Activated naive CD4-positive, alpha-beta T cell treated with anti-CD3 and anti-CD28 coated beads, Interleukin-2, amount 50 U/mL, for 24 hours (primary cell): ENCODE results near the gene B4GALT3.

Experiments
- H3K27ac Mint-ChIP-seq: one replicate; pipeline ENCODE4 v1.8.0; 2021; ENCODE audit warnings: mild to moderate bottlenecking, mixed read lengths
- H3K27me3 Mint-ChIP-seq: one replicate; pipeline ENCODE4 v1.8.0; 2021; ENCODE audit warnings: mixed read lengths
- H3K36me3 Mint-ChIP-seq: one replicate; pipeline ENCODE4 v1.8.0; 2021; ENCODE audit warnings: mixed read lengths
- H3K4me1 Mint-ChIP-seq: one replicate; pipeline ENCODE4 v1.8.0; 2021; ENCODE audit warnings: mixed read lengths
- H3K4me3 Mint-ChIP-seq: one replicate; pipeline ENCODE4 v1.8.0; 2021; ENCODE audit warnings: mild to moderate bottlenecking, mixed read lengths
- H3K9me3 Mint-ChIP-seq: one replicate; pipeline ENCODE4 v1.8.0; 2021; ENCODE audit warnings: mixed read lengths

The B4GALT3 gene

DNA sequence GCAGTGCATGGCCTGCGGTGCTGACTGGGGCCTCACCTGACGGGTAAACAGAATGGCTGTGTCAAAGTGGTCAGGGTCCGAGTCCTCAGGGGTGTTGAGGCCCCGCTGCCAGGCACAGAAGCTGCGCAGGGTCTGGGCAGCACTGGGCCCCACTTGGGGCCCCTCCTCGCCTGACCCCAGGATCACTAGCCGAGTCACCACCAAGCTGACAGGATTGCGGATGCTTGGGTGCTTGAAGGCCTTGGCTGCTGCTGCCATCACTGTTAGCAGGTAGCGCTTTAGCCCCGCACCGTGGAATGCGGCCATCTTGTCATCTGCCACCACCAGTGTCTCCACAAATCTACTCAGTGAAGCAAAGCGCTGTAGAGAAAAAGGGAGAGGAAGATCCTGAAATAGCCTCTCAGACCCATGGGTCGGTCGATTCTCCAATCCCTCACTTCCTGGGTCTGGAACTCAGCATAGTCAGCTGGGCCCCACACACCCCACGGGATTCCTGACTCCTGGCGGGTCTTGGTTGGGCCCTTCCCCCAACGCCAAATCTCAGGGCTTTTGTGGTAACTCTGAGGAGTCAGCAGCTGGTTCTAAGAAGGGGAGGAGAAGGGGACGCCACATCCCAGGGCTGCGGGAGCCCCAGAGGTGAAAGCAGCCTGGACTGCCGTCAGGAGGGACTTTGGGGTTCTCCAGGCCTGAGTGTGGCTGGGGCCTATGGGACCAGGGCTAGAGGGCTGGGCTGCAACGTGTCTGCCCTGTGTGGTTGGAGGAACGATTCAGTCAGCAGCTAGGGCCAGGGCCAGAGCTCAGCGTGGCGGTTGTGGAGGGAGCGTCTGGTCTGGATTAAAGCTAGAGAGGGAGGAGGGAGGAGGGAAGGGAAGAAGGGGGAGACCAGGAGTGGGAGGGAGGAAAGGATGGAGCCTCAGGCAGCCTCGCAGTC lies 19.5 kb upstream of the B4GALT3 start:
- Mint-ChIP-seq H3K36me3 (no peaks in the 10 kb centered on the region), H3K4me3 (no peak overlapping the region), H3K4me1 (peaks cover 60% of the 10 kb centered on the region), H3K27me3 (no peaks in the 10 kb centered on the region), H3K9me3 (no peaks in the 10 kb centered on the region), H3K27ac (no peak overlapping the region)

- Mint-ChIP-seq H3K36me3 (no peaks in the 10 kb centered on the region), H3K27ac (no peak overlapping the region), H3K4me1 (peaks cover 53% of the 10 kb centered on the region), H3K27me3 (no peaks in the 10 kb centered on the region), H3K9me3 (no peaks in the 10 kb centered on the region), H3K4me3 (no peak overlapping the region)
Observed at GRCh38 chr1:161196111-161196510, 18.8 kb upstream of the B4GALT3 start.

DNA sequence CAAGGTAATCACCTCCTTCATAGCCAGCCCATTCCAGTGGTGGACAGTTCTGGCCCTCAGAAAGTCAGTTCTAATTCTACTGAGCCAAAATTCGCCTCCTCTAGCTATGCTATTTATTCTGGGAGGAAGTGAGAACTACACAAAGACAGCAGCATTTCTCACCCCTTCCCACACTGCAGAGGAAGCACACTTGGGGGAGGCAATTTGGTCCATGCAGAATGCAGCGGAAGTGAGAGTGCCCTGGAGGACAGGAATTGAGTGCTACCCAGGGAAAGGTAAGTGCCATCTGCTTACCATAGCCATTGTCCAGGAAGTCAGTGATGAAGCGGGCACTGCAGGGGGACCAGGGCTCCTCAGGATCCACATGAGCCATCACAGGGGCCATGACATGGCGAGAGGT lies 17.9 kb upstream of the B4GALT3 start:
- no peak overlapping the region for H3K27ac Mint-ChIP-seq

DNA sequence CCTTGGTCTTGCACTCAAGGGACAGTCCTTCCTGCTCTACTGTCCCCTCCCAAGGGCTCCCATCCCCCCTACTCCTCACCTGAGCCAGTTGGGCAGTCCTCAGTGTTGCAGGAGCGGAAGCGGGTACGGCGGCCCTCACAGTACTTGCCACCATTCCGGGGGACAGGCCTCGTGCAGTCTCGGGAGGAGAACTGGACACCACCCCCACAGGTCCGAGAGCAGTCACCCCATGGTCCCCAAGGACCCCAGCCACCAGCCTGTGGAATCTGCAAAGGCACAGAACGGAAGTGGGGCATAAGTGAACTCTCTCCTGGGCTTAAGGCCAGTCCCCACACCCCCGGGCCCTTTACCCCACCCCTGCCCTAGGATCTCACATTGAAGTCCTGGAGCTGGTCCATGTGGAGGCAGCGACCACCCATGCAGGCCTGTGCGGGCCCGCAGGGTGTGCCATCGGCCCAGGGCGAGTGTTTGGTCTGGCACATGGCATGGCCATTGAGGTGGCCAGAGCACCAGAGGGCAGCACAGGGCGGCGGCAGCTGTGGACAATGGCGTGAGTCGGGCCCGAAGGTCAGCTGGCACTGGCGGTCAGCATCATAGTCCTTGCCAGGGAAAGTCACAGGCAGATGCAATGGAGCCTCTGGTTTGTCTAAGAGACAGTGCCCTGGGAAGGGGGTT lies 16.4 kb upstream of the B4GALT3 start:
- Mint-ChIP-seq H3K27ac (no peak overlapping the region), H3K9me3 (no peaks in the 10 kb centered on the region), H3K36me3 (no peaks in the 10 kb centered on the region), H3K27me3 (no peaks in the 10 kb centered on the region), H3K4me1 (peaks cover 40% of the 10 kb centered on the region), H3K4me3 (no peak overlapping the region)

More for the DNA sequence above, 17.9 kb upstream of the B4GALT3 start:
- H3K9me3 Mint-ChIP-seq, result no peaks in the 10 kb centered on the region
- no peaks in the 10 kb centered on the region for H3K36me3 Mint-ChIP-seq
- no peaks in the 10 kb centered on the region for H3K27me3 Mint-ChIP-seq
- H3K4me3 Mint-ChIP-seq, result no peak overlapping the region
- peaks cover 44% of the 10 kb centered on the region for H3K4me1 Mint-ChIP-seq

DNA sequence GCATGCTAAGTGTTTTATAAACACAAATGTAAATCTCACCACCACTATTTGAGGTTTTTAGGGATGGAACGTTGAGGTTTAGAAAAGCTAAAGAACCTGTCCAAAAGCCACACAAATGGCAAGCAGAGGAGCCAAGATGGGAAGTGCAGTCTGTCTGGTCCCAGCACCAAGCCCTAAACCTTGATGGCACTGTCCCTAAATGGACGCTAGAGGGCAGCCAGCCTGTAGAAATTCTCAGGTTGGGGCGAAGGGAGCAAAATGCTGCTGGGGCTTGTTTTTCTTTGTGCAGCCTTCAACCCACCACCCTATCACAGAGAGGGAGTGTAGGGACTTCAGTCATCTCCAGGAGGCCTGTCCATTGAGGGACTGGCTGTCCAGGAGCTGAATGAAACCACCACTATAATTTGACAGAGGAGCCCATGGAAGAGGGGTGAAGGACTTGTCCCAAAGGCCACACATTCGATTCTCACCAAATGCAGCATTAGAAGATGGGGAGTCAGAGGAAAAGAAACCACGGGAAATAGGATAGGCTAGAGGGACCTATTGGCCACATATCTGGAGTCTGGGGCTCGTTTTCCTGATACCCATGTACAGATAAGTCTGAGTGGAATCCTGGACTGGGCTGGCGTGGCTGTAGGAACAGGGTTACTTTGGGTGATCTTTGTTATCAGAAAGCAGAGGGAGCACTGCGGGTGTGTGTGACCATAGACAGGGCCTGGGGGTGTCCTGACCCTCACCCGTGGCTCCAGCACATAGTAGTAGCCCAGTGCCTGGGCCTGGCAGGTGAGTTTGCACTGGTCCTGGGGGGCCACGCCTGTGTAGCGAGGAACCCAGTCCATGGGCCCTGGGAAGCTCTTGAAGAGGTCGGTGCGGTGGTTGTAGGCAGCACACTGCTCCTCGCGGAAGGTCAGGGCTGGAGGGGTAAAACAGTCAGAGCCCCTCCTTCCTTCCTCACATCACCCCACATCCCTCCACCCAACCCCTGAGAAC lies 15.5 kb upstream of the B4GALT3 start:
- Mint-ChIP-seq H3K4me1 (peaks cover 46% of the 10 kb centered on the region), H3K36me3 (no peaks in the 10 kb centered on the region), H3K4me3 (peak overlapping the region; percentile 34), H3K27me3 (no peaks in the 10 kb centered on the region), H3K9me3 (no peaks in the 10 kb centered on the region), H3K27ac (peak overlapping the region; percentile 86)

DNA sequence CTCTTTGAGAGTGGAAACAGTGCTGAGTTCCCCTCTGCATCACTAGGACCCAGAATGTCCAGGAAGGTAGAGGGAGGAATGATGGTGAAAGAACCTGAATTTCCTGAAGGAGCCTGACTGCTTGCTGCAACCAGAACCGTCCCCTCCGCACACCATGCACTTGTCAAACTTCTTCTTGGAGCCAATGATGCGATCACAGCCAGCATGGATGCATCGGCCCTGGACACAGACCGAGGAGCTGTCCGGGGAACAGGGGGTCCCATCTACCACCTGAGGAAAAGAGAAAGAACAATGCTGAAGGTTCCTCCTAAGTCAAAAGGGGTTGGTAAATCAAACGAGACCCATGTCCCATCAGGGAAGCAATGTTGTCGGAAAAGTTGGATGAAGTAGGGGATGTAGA lies 14.7 kb upstream of the B4GALT3 start:
- no peaks in the 10 kb centered on the region for H3K27me3 Mint-ChIP-seq
- H3K4me3 Mint-ChIP-seq, result no peak overlapping the region
- no peaks in the 10 kb centered on the region for H3K9me3 Mint-ChIP-seq
- H3K4me1 Mint-ChIP-seq, result peaks cover 54% of the 10 kb centered on the region
- no peaks in the 10 kb centered on the region for H3K36me3 Mint-ChIP-seq
- no peak overlapping the region for H3K27ac Mint-ChIP-seq

DNA sequence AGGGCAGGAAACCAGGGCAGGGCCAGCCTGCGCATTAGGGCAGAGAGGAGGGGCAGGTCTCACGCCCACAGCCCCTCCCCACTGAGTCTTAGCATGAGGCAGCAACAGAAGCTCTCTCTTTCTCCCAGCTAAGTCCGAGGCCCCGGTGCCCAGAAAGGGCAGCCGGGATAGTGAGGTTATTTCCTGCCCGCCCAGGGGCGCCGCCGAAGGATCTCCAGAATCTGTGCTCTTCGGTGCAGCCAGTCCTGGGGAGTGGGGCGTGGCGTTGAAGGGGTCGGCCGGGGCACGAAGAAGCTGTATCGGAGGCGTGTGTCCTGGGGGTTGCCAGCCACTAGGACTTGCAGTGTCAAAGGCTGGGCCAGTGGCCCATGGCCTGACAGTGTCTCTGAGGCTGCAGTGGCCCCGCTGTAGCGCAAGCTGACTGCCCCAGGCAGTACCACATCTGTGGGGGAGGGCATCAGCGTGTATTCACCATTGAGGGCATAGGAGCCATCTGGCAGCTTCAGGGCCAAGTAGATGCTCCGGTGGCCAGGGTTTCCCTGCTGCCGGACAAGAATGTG lies 13.7 kb upstream of the B4GALT3 start:
- peaks cover 61% of the 10 kb centered on the region for H3K4me1 Mint-ChIP-seq
- H3K9me3 Mint-ChIP-seq, result no peaks in the 10 kb centered on the region
- H3K27me3 Mint-ChIP-seq, result no peaks in the 10 kb centered on the region
- no peak overlapping the region for H3K4me3 Mint-ChIP-seq
- no peaks in the 10 kb centered on the region for H3K36me3 Mint-ChIP-seq
- H3K27ac Mint-ChIP-seq, result no peak overlapping the region

- Mint-ChIP-seq H3K9me3 (no peaks in the 10 kb centered on the region), H3K36me3 (no peaks in the 10 kb centered on the region), H3K27ac (peak overlapping the region; percentile 83), H3K4me1 (peaks cover 63% of the 10 kb centered on the region), H3K27me3 (no peaks in the 10 kb centered on the region), H3K4me3 (no peak overlapping the region)
Observed at GRCh38 chr1:161189036-161189435, 11.7 kb upstream of the B4GALT3 start.

GRCh38 chr1:161188381-161188780 lies 11.1 kb upstream of the B4GALT3 start:
- Mint-ChIP-seq H3K27ac (peak overlapping the region; percentile 91), H3K4me1 (peaks cover 68% of the 10 kb centered on the region), H3K9me3 (no peaks in the 10 kb centered on the region), H3K4me3 (peak overlapping the region; percentile 17), H3K36me3 (no peaks in the 10 kb centered on the region), H3K27me3 (no peaks in the 10 kb centered on the region)

GRCh38 chr1:161187311-161187710 lies 10.0 kb upstream of the B4GALT3 start:
- no peaks in the 10 kb centered on the region for H3K9me3 Mint-ChIP-seq
- peak overlapping the region; percentile 95 for H3K27ac Mint-ChIP-seq
- H3K36me3 Mint-ChIP-seq, result no peaks in the 10 kb centered on the region
- H3K27me3 Mint-ChIP-seq, result no peaks in the 10 kb centered on the region
- H3K4me1 Mint-ChIP-seq, result peaks cover 69% of the 10 kb centered on the region
- no peak overlapping the region for H3K4me3 Mint-ChIP-seq

DNA sequence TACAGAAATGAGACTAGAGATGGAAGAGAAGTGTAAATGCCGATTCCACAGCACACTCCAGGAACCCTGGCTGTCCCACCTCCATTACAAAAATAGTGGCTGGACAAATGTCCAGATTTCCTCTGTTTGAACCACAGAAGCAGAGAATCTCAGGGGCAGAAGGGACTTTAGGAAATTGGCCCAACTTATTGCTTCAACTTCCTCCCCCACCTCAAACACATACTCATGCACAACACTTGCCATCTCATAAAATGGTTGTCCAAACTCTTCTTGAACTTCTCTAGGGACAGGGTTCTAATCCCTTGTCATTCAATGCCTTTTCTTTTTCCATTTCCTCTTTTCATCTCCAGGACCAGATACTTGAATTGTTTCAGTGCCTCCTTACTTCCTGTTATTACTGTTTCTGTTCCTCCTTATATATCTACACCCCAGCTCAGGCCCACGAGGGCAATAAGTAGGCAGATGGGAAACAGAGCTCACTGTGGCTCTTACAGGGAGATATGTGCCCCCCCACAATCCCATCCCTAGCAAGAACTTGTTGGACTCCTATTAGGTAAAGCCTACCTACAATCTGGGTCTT lies 8.5 kb upstream of the B4GALT3 start:
- H3K4me1 Mint-ChIP-seq, result peaks cover 72% of the 10 kb centered on the region
- peak overlapping the region; percentile 95 for H3K27ac Mint-ChIP-seq
- peak overlapping the region; percentile 80 for H3K4me3 Mint-ChIP-seq
- no peaks in the 10 kb centered on the region for H3K36me3 Mint-ChIP-seq
- H3K27me3 Mint-ChIP-seq, result no peaks in the 10 kb centered on the region
- H3K9me3 Mint-ChIP-seq, result no peaks in the 10 kb centered on the region

DNA sequence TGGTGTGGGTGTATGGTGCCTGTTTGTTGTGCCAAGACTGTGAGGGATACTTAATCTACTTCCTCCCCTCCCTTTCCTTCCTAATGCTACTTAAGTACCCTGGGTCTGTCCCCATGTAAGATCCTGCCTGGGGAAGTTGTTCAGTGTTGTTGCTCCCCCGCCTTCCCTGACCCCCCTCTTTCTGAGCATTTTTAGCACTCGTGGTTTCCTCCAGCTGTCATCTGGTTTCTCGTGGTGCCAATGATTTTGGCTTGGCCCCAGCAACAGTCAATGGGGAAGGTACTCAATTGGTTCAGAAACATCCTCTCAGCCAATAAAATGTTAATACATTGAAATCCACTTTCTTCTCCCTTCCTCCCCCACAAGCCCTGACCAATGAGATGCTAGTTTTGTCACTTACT lies 8.0 kb upstream of the B4GALT3 start:
- peak overlapping the region; percentile 95 for H3K27ac Mint-ChIP-seq
- H3K27me3 Mint-ChIP-seq, result no peaks in the 10 kb centered on the region
- no peaks in the 10 kb centered on the region for H3K36me3 Mint-ChIP-seq
- no peaks in the 10 kb centered on the region for H3K9me3 Mint-ChIP-seq
- peaks cover 77% of the 10 kb centered on the region for H3K4me1 Mint-ChIP-seq
- H3K4me3 Mint-ChIP-seq, result peak overlapping the region; percentile 80

DNA sequence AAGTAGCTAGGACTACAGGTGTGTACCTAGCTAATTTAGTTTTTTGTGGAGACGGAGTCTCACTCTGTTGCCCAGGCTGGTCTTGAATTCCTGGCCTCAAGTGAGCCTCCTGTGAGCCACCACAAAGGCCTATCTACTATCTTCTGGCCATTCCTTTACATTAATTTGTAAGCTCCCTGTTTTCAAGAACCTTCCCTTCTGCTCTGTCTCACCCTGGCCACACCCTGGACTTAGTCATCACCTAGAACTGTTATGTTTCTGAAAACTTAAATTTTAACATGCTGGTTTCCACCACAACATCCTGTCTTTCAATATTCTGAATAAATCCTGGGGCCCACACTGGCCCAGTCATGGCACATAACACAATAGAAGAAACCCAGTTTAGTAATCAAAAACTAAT lies 4.9 kb upstream of the B4GALT3 start:
- Mint-ChIP-seq H3K9me3 (no peaks in the 10 kb centered on the region), H3K27ac (peak overlapping the region; percentile 94), H3K27me3 (no peaks in the 10 kb centered on the region), H3K4me3 (peak overlapping the region; percentile 33), H3K4me1 (peaks cover 78% of the 10 kb centered on the region), H3K36me3 (peaks cover under 1% of the 10 kb centered on the region)

- Mint-ChIP-seq H3K36me3 (peaks cover 1% of the 10 kb centered on the region), H3K27ac (peak overlapping the region; percentile 86), H3K27me3 (no peaks in the 10 kb centered on the region), H3K4me1 (peaks cover 74% of the 10 kb centered on the region), H3K4me3 (peak overlapping the region; percentile 8), H3K9me3 (no peaks in the 10 kb centered on the region)
Observed at GRCh38 chr1:161180639-161181038, 3.3 kb upstream of the B4GALT3 start.

GRCh38 chr1:161179698-161180097 lies 2.4 kb upstream of the B4GALT3 start:
- H3K4me1 Mint-ChIP-seq, result peaks cover 76% of the 10 kb centered on the region
- no peaks in the 10 kb centered on the region for H3K9me3 Mint-ChIP-seq
- no peak overlapping the region for H3K4me3 Mint-ChIP-seq
- H3K27ac Mint-ChIP-seq, result peak overlapping the region; percentile 30
- peaks cover 3% of the 10 kb centered on the region for H3K36me3 Mint-ChIP-seq
- no peaks in the 10 kb centered on the region for H3K27me3 Mint-ChIP-seq
